IMR-90 (cell line): ENCODE results near the gene TFDP2. TPM values are rescaled to one million over a fixed set of nuclear protein-coding genes. Genes with fewer than 3 reads are reported as not detected.

ENCODE experiments used
- ATAC-seq: fragments of 200-7000 bp; cut with Tn5 transposase; 2 replicates; pipeline ENCODE4 v1.9.1; 2020; ENCODE audit warnings: low read depth, mild to moderate bottlenecking, moderate library complexity
- BruUV-seq: library from RNA; stranded (reverse); fragments of 400-500 nt; replicated peaks from 2 replicates; lab custom pipeline; 2021; lab: Mats Ljungman, UMichigan
- CTCF ChIA-PET: fragments of 300-600 bp; formaldehyde crosslinking; extraction: SDS; loops from one replicate; lab custom pipeline; 2021; ENCODE audit warnings: antibody characterized with exemption; lab: Yijun Ruan, JAX
- POLR2A ChIA-PET: fragments of 300-600 bp; sonication (Branson Sonifier 250); formaldehyde crosslinking; loops from one replicate; lab custom pipeline; 2022; ENCODE audit warnings: antibody characterized with exemption; ENCODE audit not compliant: unreplicated experiment; lab: Charles Lee
- DNase-seq: peaks from one replicate; pipeline ENCODE4 v3.0.0; 2013
- H2AFZ ChIP-seq: replicated peaks from 2 replicates; pipeline ENCODE3; 2013; ENCODE audit warnings: low read length, mild to moderate bottlenecking; ENCODE audit not compliant: poor library complexity
- H2AK5ac ChIP-seq: 2 replicates; pipeline ENCODE4 v1.6.1; 2013; ENCODE audit warnings: low read depth, low read length, inconsistent platforms
- H2AK9ac ChIP-seq: replicated peaks from 2 replicates; pipeline ENCODE3; 2013; ENCODE audit warnings: mild to moderate bottlenecking, low read depth, low read length, moderate library complexity; ENCODE audit not compliant: poor library complexity
- H2BK120ac ChIP-seq: 2 replicates; pipeline ENCODE4 v1.6.1; 2013; ENCODE audit warnings: low read depth, low read length, inconsistent platforms
- H2BK15ac ChIP-seq: 3 replicates; pipeline ENCODE4 v1.6.1; 2013; ENCODE audit warnings: low read depth, low read length, inconsistent platforms
- H2BK20ac ChIP-seq: 2 replicates; pipeline ENCODE4 v1.6.1; 2013; ENCODE audit warnings: low read depth, mild to moderate bottlenecking, inconsistent platforms, low read length, moderate library complexity
- H2BK5ac ChIP-seq: 2 replicates; pipeline ENCODE4 v1.6.1; 2013; ENCODE audit warnings: mild to moderate bottlenecking, low read depth, low read length, inconsistent platforms; ENCODE audit not compliant: poor library complexity, severe bottlenecking
- H3K14ac ChIP-seq: replicated peaks from 2 replicates; pipeline ENCODE4 v1.6.1; 2013; ENCODE audit warnings: low read depth, low read length, inconsistent platforms
- H3K18ac ChIP-seq: 2 replicates; pipeline ENCODE4 v1.6.1; 2013; ENCODE audit warnings: low read depth, low read length, control low read depth
- H3K23ac ChIP-seq: 2 replicates; pipeline ENCODE4 v1.6.1; 2013; ENCODE audit warnings: low read depth, low read length, inconsistent platforms
- H3K27ac ChIP-seq: 2 replicates; pipeline ENCODE4 v1.5.1; 2013; ENCODE audit warnings: mild to moderate bottlenecking, control low read depth, low read length; ENCODE audit not compliant: insufficient read depth
- H3K27me3 ChIP-seq: 2 replicates; pipeline ENCODE4 v1.6.1; 2013; ENCODE audit warnings: low read length; ENCODE audit not compliant: control insufficient read depth, insufficient read depth
- H3K36me3 ChIP-seq: 2 replicates; pipeline ENCODE4 v1.6.1; 2013; ENCODE audit warnings: low read length, mixed read lengths; ENCODE audit not compliant: control insufficient read depth, insufficient read depth
- H3K4ac ChIP-seq: 2 replicates; pipeline ENCODE4 v1.6.1; 2013; ENCODE audit warnings: low read depth, low read length, inconsistent platforms
- H3K4me1 ChIP-seq: 2 replicates; pipeline ENCODE4 v1.6.1; 2013; ENCODE audit warnings: low read length, mixed read lengths; ENCODE audit not compliant: control insufficient read depth, insufficient read depth
- H3K4me2 ChIP-seq: 2 replicates; pipeline ENCODE4 v1.6.1; 2013; ENCODE audit warnings: low read depth, mild to moderate bottlenecking, control low read depth, low read length, moderate library complexity
- H3K4me3 ChIP-seq: 2 replicates; pipeline ENCODE4 v1.5.1; 2013; ENCODE audit warnings: low read depth, mild to moderate bottlenecking, control low read depth, low read length, moderate library complexity; ENCODE audit not compliant: insufficient read depth
- H3K56ac ChIP-seq: 2 replicates; pipeline ENCODE4 v1.6.1; 2013; ENCODE audit warnings: low read length, inconsistent platforms; ENCODE audit not compliant: insufficient read depth; ENCODE audit errors: extremely low read depth
- H3K79me1 ChIP-seq, 2 experiments: 2 replicates each; pipeline ENCODE4 v1.6.1; 2013; ENCODE audit warnings: low read length in 2 of 2, inconsistent platforms in 1 of 2, low read depth in 1 of 2
- H3K9ac ChIP-seq: 2 replicates; pipeline ENCODE4 v1.6.1; 2013; ENCODE audit warnings: low read depth, low read length, control low read depth
- H3K9me1 ChIP-seq: 2 replicates; pipeline ENCODE4 v1.6.1; 2013; ENCODE audit warnings: low read length, inconsistent platforms; ENCODE audit not compliant: insufficient read depth
- H3K9me3 ChIP-seq: 2 replicates; pipeline ENCODE4 v1.6.1; 2013; ENCODE audit warnings: low read length; ENCODE audit not compliant: control insufficient read depth, insufficient read depth
- H4K20me1 ChIP-seq: 2 replicates; pipeline ENCODE4 v1.6.1; 2013; ENCODE audit warnings: low read length, inconsistent platforms; ENCODE audit not compliant: insufficient read depth
- H4K5ac ChIP-seq: 2 replicates; pipeline ENCODE4 v1.6.1; 2013; ENCODE audit warnings: mild to moderate bottlenecking, low read depth, low read length, control low read depth
- H4K8ac ChIP-seq, 2 experiments: 2 replicates each; pipeline ENCODE4 v1.6.1; 2013; ENCODE audit warnings: low read depth in 2 of 2, low read length in 2 of 2, control low read depth in 1 of 2, inconsistent platforms in 1 of 2
- H4K91ac ChIP-seq: 2 replicates; pipeline ENCODE4 v1.6.1; 2013; ENCODE audit warnings: low read depth, low read length, inconsistent platforms; ENCODE audit not compliant: insufficient read depth
- BHLHE40 ChIP-seq: fragments of 150-350 bp; IDR thresholded peaks from 2 replicates; pipeline ENCODE4 v1.6.1; 2016; ENCODE audit warnings: mild to moderate bottlenecking, low read depth, low read length
- CEBPB ChIP-seq: IDR thresholded peaks from 2 replicates; pipeline ENCODE4 v1.6.1; 2012; ENCODE audit warnings: low read depth, low read length, improper control_type of control experiment
- CHD1 ChIP-seq: IDR thresholded peaks from 2 replicates; pipeline ENCODE4 v1.6.1; 2012; ENCODE audit warnings: low read depth, low read length, improper control_type of control experiment
- CTCF ChIP-seq: conservative IDR thresholded peaks from 2 replicates; pipeline ENCODE4 v1.5.1; 2012; ENCODE audit warnings: mild to moderate bottlenecking, low read depth, low read length, improper control_type of control experiment
- ELK1 ChIP-seq: fragments of 150-350 bp; IDR thresholded peaks from 2 replicates; pipeline ENCODE4 v1.6.1; 2016; ENCODE audit warnings: low read depth, mild to moderate bottlenecking, low read length, moderate library complexity, borderline replicate concordance
- FOS ChIP-seq: fragments of 150-350 bp; IDR thresholded peaks from 2 replicates; pipeline ENCODE4 v1.6.1; 2016; ENCODE audit warnings: low read depth, low read length
- MAFK ChIP-seq: IDR thresholded peaks from 2 replicates; pipeline ENCODE4 v1.6.1; 2012; ENCODE audit warnings: low read depth, low read length, improper control_type of control experiment
- MAZ ChIP-seq: IDR thresholded peaks from 2 replicates; pipeline ENCODE4 v1.6.1; 2012; ENCODE audit warnings: low read depth, mild to moderate bottlenecking, low read length, improper control_type of control experiment, moderate library complexity, borderline replicate concordance
- NFE2L2 ChIP-seq: fragments of 150-350 bp; IDR thresholded peaks from 2 replicates; pipeline ENCODE4 v1.6.1; 2016; ENCODE audit warnings: low read depth, mild to moderate bottlenecking, low read length
- RAD21 ChIP-seq: IDR thresholded peaks from 2 replicates; pipeline ENCODE4 v1.6.1; 2012; ENCODE audit warnings: low read length, improper control_type of control experiment
- RCOR1 ChIP-seq: IDR thresholded peaks from 2 replicates; pipeline ENCODE4 v1.6.1; 2012; ENCODE audit warnings: mild to moderate bottlenecking, low read length, improper control_type of control experiment; ENCODE audit not compliant: insufficient replicate concordance
- RFX5 ChIP-seq: IDR thresholded peaks from 2 replicates; pipeline ENCODE4 v1.8.0; 2012; ENCODE audit warnings: low read depth, mild to moderate bottlenecking, low read length, moderate library complexity
- SMC3 ChIP-seq: fragments of 150-350 bp; IDR thresholded peaks from 2 replicates; pipeline ENCODE4 v1.6.1; 2016; ENCODE audit warnings: low read depth, mild to moderate bottlenecking, antibody characterized with exemption, low read length, moderate library complexity
- USF2 ChIP-seq: fragments of 150-350 bp; IDR thresholded peaks from 2 replicates; pipeline ENCODE4 v1.6.1; 2017; ENCODE audit warnings: mild to moderate bottlenecking, antibody characterized with exemption, low read length, low read depth
- WGBS, 2 experiments: methylation state at CpG; one replicate each; pipeline versions ENCODE4 v1.1.5 to v1.1.7; 2013; ENCODE audit warnings: missing lambda C conversion rate in 2 of 2; ENCODE audit not compliant: insufficient read length in 1 of 2; ENCODE audit errors: extremely low coverage in 2 of 2; 5-methylcytosine and 5-hydroxymethylcytosine counted together
- dilution Hi-C: fragments of 300-500 bp; cut with HindIII; formaldehyde crosslinking; loops from one replicate; pipeline ENCODE4 v1.14.3; 2018; ENCODE audit warnings: low sequenced_read_pairs; ENCODE audit not compliant: unreplicated experiment
- in situ Hi-C: fragments of 300-500 bp; cut with MboI; formaldehyde crosslinking; loops from 3 replicates; pipeline ENCODE4 v1.14.3; 2019; ENCODE audit warnings: low sequenced_read_pairs, inconsistent platforms, mixed read lengths
- intact Hi-C: fragments of 100-400 bp; cut with micrococcal nuclease; formaldehyde crosslinking; loops from 2 replicates; pipeline ENCODE4 v1.10.0; 2022
- polyA plus RNA-seq, 3 experiments: library from polyadenylated mRNA; depleted of rRNA; stranded (reverse); fragments of >200 nt; gene quantifications; 2 replicates each; pipeline ENCODE4 v1.2.3, GENCODE V29; 2012; ENCODE audit warnings: low replicate concordance in 1 of 3
- total RNA-seq: library from RNA; depleted of rRNA; stranded (reverse); fragments of >200 nt; gene quantifications from 2 replicates; pipeline ENCODE4 v1.2.3, GENCODE V29; 2012

Gene TFDP2
- total and polyA plus RNA-seq, 2 of the 4 experiments (the other 2 are of a cell fraction) = 10.7 to 23.7 TPM

- Histone ChIP-seq H3K56ac (no peak overlapping the region), H3K4me3 (no peak overlapping the region), H2BK15ac (no peak overlapping the region), H2BK120ac (no peak overlapping the region), H3K4ac (no peak overlapping the region), H4K91ac (no peak overlapping the region), H2BK5ac (no peak overlapping the region), H3K9ac (no peak overlapping the region), H3K9me1 (no peaks in the 10 kb centered on the region), H3K14ac (no peak overlapping the region), H3K4me2 (no peak overlapping the region), H3K23ac (no peak overlapping the region), H2AK5ac (no peak overlapping the region), H4K20me1 (no peaks in the 10 kb centered on the region), H3K79me1 (peaks cover 0 to 3% of the 10 kb centered on the region in 2 experiments; a peak in 1 of 4 replicates), H2AK9ac (no peak overlapping the region), H3K4me1 (no peaks in the 10 kb centered on the region), H3K27me3 (no peaks in the 10 kb centered on the region), H2AFZ (no peak overlapping the region), H3K9me3 (no peaks in the 10 kb centered on the region), H4K8ac (no peak overlapping the region), H2BK20ac (no peak overlapping the region), H3K18ac (no peak overlapping the region), H4K5ac (no peak overlapping the region), H3K27ac (no peak overlapping the region), H3K36me3 (no peaks in the 10 kb centered on the region)
- dilution Hi-C loops (no loop called here), in situ Hi-C loops (no loop called here), intact Hi-C loops (no loop called here)
- WGBS, 2 experiments = no CpG with 5 or more reads among the region's 2 CpGs
- ChIA-PET POLR2A (no interaction called here), CTCF (no interaction called here)
- no peak for ATAC-seq
- BruUV-seq = no TSS peak
- TF ChIP-seq ELK1 (no peak), FOS (no peak), SMC3 (no peak), CTCF (no peak), NFE2L2 (no peak), USF2 (no peak), MAFK (no peak), RFX5 (no peak), MAZ (no peak), CHD1 (no peak), RCOR1 (no peak), RAD21 (no peak), CEBPB (no peak), BHLHE40 (no peak)
- DNase-seq = no peak
These were observed 42.8 kb downstream of the TFDP2 start for GRCh38 chr3:142106548-142106947.
